GM18520 (cell line): Measurements from ENCODE around the gene RAB7B.
"Not testable (repeated sequence)": the region's sequence is repeated elsewhere in the genome, so short reads cannot be mapped to it uniquely, and the experiment has no call there.

ENCODE experiments used
- ATAC-seq: cut with Tn5 transposase; IDR thresholded peaks from one replicate; pipeline ENCODE4 v1.9.1; 2021; ENCODE audit not compliant: unreplicated experiment

Gene RAB7B

GRCh38 chr1:206002871-206003801 is at the start of gene RAB7B:
RAB7B (minus strand) TSS chr1:206003395; CDS start chr1:205994135, 9,260 bp downstream.
- ATAC-seq, result no peak

GRCh38 chr1:206052231-206052865 is 49.2 kb upstream of the RAB7B start:
- not testable (repeated sequence) for ATAC-seq

GRCh38 chr1:206050655-206051235 is 47.5 kb upstream of the RAB7B start:
- ATAC-seq, result peak; percentile 73

DNA sequence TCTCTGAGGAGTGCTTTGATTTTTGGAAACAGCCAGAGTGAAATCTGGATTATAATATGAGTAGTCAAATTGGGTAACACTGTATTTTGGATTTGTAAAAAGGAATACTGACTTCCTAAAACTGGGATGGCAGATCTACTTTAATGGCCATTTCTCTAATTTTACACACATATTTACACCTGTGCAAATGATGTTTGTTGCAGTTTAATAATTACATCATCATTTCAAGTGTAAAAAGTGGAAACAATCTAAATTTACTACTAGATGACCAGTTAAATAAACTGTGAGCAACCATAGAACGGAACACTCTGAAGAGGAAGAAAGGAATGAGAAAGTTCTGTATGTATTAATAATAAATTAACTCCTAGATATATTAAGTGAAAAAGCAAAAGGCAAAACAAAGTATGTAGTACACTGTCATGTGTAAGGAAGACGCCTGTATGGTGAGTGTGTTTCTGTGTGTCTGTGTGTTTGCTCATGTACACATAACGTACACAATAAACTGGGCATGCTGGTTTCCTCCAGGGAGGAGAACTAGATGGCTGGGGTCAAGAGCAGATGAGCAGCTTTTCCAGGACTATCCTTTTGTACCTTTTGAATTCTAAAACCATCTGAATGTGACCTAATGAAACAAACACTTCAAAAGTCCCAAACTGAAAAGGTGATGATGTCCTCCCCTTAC is 46.9 kb upstream of the RAB7B start:
- ATAC-seq, result no peak

DNA sequence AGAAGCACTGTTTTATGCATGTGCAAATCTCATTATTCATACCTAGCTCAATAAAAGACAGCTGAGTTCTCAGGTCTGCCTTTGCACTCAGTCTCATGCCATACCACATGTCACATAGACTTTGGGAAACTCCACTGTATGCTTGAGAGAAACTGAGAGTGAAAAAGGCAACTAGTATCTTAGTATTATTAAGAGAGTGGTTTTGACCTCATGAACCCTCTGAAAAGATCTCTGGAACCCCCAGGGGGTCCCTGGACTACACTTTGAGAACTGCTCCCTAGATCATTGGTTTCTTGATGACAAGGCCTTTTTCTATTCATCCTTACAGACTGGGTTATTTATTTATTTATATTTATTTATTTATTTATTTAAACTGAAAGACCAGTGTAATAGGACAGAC is 46.1 kb upstream of the RAB7B start:
- ATAC-seq, result peak; percentile 34

DNA sequence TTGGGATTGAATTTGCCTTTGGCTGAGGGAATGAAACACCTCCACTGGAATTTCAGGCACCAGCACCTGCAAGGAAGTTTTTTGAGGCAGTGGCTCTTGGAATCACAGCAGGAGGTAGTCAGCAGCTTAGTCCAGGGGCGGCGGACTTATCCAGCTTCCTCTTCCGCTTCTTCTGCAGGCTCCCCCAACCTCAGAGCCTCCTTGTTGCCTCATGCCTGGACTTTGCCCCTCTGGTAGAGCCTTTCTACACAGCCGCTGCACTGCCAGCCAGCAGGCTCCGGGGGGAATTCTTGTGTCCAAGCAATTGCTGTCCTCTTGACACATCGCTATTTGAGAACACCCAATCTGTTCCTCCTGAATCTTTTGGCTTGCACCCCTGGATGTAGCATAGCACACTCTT is 45.4 kb upstream of the RAB7B start:
- no peak for ATAC-seq

- no peak for ATAC-seq
Measured at GRCh38 chr1:206047271-206047670, 44.1 kb upstream of the RAB7B start.

- peak; percentile 56 for ATAC-seq
Measured at GRCh38 chr1:206041640-206042039, 38.4 kb upstream of the RAB7B start.

GRCh38 chr1:206040328-206040727 is 37.1 kb upstream of the RAB7B start:
- ATAC-seq, result no peak

- no peak for ATAC-seq
Measured at GRCh38 chr1:206039046-206039973, 36.1 kb upstream of the RAB7B start.

- no peak for ATAC-seq
Measured at GRCh38 chr1:206037581-206037980, 34.4 kb upstream of the RAB7B start.

- ATAC-seq, result no peak
Measured at GRCh38 chr1:206036663-206037455, 33.7 kb upstream of the RAB7B start.

DNA sequence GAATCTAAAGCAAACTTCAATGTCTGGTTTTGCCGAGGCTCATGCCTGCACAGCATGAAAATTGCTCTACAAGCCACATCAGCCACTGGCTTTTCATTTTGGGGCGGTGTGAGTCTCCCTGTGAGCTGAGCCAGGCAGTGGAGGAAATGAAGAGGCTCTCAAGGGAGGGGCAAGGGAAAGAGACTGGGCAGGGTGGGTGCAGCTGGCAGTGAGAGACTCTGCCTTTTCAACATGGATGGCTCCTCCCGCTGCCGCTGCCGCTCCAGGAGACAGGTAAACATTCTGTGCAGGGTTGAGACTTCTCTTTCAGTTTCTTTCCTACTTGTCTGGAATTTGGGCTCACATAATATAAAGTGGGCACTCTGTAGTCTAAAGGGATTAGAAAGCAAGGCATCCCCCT is 31.8 kb upstream of the RAB7B start:
- no peak for ATAC-seq

- no peak for ATAC-seq
Measured at GRCh38 chr1:206032380-206033140, 29.4 kb upstream of the RAB7B start.

- ATAC-seq, result peak; percentile 49
Measured at GRCh38 chr1:206030714-206031113, 27.5 kb upstream of the RAB7B start.

GRCh38 chr1:206030191-206030590 is 27.0 kb upstream of the RAB7B start:
- ATAC-seq, result no peak

DNA sequence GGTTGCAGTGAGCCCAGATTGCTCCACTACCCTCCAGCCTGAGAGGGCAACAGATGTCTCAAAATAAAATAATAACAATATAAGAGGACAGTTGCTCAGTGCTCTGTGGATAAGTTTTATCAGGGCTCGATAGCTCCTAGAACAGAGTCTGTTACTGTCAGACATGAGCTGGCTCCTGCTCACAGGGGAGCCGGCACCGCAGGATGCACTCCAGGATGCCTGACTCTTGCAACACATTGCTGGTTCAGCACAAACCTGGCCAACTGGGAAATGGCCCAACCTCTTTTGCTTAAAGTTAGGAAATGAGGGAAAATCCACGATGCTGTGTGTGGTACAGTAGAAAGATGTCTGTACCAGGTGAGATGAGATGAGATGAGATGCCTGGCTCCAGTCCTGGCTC is 26.3 kb upstream of the RAB7B start:
- ATAC-seq, result no peak

- no peak for ATAC-seq
Measured at GRCh38 chr1:206025283-206025820, 22.2 kb upstream of the RAB7B start.
